HG03442 (cell line): ENCODE data around the gene SH3PXD2A.
"Not testable (repeated sequence)": the region's sequence is repeated elsewhere in the genome, so short reads cannot be mapped to it uniquely, and the experiment has no call there.

Source experiments
- ATAC-seq: cut with Tn5 transposase; IDR thresholded peaks from one replicate; pipeline ENCODE4 v1.9.1; 2021; ENCODE audit warnings: mild to moderate bottlenecking, moderate library complexity; ENCODE audit not compliant: unreplicated experiment

Gene SH3PXD2A

DNA sequence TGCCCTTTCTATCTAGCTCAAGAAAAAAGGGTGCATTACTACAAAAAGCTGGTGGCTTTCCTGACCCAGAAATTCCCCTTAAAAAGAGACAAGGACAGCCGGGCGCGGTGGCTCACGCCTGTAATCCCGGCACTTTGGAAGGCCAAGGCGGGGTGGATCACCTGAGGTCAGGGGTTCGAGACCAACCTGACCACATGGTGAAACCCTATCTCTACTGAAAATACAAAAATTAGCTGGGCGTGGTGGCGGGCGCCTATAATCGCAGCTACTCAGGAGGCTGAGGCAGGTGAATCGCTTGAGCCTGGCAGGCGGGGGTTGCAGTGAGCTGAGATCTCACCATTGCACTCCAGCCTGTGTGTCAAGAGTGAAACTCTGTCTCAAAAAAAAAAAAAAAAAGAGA is 82.5 kb downstream of the SH3PXD2A start:
- not testable (repeated sequence) for ATAC-seq

DNA sequence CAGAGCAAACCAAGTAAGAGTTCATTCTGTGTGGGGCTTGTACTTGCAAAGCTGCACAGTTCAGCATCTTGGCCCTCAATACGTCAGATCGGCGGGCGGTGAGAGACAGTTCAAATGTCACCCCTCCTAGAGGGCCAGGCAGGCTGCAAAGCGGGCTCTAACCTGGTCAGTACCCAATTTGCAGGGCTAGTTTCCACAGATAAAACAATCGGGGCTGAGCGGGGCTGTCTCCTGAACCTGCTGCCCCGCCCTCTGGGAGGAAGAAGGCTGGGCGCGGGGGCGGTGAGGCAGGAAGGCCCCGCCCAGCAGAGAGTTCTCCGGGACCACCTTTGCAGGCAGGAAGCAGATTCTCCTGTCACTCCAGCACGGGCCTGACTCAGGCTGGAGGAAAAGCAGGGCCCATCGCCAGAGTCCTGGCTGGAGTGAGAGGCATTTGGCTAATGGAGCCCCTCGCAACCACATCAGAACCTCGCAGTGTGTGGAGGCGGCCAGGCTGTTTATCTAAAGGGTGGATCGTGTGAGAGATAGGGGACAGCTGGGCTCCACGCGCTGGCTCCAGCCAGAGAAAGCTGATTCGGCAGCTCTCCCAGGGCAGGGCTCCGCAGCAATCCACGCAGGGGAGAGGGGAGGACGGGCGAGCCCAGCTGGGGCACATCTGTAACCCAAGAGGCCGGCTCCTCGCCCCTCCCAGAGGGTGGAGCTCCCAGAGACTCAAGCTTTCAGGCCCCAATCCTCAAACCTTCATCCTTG is 83.1 kb downstream of the SH3PXD2A start:
- peak; percentile 51 for ATAC-seq

DNA sequence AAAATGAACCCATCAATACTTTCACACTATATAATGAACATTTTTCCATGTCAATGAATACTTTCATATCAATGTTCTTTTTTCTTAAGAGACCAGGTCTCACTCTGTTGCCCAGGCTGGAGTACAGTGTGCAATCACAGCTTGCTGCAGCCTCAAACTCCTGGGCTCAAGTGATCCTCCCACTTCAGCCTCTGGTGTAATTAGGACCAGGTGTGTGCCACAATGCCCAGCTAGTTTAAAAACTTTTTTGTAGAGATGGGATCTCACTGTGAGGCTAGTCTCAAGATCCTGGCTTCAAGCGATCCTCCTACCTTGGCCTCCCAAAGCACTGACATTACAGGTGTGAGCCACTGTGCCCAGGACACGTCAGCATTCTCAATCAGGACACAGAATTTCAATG is 85.2 kb downstream of the SH3PXD2A start:
- no peak for ATAC-seq

DNA sequence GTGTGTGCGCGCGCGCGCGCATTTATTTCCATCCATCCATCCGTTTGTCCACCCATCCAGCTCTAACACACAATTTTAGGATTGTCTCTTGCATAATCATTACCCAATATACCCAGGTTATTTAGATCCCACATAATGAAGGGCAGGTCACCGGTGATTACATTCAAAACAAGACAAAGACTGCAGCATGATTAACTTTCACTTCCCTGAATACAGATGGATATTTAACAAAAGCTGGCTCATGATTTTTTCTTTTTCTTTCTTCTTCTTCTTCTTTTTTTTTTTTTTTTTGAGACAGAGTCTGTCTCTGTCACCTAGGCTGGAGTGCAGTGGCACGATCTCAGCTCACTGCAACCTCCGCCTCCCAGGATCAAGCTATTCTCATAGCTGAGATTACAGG is 86.2 kb downstream of the SH3PXD2A start:
- no peak for ATAC-seq

DNA sequence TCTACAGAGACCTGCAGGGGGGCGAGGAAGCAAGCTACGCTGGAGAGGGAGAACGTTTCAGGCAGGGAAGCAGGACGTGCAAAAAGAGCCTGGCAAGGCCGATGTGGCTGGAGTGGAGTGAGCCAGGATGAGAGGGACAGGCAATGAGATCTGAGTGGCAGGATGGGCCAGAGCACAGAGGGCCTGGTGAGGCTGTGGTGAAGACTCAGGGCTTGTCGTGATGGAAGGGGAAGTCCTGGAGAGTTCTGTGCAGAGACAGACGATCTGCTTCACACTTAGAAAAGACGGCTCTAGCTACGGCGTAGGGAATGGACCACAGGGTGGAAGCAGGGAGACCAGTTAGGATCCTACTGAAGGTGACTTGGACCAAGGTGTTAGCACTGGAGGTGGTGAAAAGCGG is 87.0 kb downstream of the SH3PXD2A start:
- no peak for ATAC-seq

DNA sequence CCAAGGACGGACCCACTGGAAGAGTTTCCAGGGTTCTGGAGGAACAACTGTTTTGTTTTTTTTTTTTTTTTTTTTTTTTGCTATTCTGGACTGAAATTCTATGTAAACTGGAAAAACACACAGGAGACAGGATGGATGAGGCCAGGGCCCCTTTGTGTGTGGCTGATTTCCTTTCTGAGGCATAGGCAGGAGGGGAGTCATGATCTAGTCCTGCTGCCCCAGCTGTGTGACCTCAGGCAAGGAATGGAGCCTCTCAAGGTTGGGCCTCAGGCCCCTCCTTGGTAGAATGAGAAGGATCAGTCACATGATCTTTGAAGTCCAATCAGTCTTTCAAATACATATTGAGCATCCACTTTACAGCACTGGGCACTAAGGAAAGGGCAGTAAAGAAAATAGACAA is 87.6 kb downstream of the SH3PXD2A start:
- no peak for ATAC-seq

DNA sequence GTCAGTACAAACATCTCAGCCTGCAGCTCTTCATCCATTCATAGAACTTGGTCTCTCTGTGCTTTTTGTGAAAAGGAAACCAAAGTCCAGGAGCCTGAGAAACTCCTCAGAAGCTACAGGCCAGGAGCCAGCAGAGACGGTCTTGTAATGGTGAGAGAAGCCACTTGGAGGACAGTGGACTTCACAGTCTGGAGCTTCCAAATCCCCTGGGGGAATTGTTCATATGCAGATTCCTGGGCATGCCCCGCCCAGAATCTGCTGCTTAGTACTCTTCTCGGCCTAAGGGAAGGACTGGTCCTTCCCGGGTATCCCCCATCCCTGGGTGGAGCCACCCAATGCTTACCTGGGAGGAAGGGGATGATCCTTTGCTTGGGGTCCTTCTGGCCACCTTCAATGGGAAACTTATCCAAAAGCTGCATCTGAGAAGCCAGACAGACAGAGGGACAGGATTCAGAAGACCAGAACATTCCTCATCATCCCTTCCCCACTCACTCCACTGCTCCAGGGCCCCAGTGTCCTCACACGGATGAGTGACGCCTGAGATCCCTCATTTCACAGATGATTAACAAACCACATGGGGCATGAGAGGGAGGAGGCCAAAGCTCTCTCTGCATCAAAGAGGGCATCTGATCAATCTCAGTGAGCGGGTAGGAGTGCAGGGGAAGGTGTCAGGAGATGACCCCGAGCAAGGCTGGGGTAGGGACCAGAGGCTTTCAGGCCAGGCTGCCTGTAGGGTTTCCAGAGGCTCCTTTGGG is 88.4 kb downstream of the SH3PXD2A start:
- ATAC-seq: no peak

DNA sequence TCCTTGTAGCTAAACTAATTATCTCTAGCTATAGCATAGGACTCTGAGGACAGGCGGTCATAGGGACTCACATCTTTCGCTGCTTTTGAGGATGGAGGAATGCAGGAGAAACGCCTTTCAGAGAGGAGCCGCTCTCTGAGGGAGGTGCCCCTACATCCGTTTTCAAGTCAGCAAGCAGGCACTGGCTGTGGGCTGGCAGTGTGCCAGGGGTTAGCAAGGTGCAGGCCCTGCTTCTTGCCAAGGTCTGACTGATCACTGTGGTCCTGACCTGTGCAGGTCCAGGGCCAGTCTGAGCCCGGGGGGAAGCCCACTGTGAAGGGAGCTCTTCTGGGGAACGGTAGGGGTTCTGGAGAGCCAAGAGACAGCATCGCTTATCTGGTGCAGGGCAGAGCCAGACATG is 89.4 kb downstream of the SH3PXD2A start:
- no peak for ATAC-seq

DNA sequence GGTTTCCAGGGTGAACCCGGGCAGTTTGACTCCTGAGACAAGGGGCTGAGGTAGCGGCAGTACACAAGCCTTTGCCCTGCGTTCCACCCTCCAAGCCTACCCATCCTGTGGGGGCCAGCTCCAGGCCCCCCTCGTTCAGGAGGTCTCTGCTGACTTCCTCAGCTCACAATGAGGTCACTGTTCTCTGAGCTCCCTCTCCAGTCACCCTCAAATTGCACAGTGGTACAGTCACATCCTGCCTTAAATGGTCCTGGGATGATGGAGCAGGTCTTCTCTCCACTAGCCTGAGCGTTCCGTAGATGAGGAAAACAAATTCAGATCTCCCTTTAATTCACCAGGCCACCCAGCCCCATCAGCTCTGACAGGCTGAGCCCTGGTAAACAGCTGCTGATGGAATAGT is 90.2 kb downstream of the SH3PXD2A start:
- no peak for ATAC-seq

DNA sequence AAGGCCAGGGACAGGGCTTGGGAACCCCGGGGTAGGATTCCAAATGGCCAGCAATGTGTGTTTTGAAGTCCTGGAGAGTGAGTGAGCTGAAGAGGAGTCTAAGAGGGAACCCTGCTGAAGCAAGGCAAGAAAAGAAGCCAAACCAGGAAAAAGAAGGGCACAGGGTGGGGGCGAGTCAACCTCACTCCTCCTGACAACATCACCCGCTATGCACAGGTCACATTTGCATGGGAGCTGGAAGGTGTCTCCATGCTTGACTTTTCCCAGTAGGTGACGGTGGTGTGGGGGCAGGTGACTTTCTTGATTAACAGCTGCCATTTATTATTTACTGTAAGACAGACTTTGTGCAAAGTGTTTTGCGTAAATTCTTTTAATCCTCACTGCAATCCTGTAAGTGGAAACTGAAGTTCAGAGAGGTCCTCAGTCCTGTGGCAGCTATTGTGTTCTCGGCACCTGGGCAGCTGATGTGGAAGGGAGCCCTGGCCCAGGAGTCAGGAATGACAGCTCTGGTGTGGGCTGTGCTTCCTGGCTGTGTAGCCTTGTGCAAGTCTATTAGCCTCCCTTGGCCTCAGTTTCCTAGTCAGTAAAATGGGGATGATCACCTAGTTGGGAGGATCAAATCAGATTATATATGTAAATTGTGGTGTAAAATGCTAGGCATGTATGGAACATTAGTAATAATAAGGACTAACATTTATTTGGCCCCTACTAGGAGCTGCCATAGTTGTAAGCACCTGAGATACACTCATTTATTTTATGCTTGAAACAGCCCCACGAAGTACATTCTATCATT is 90.9 kb downstream of the SH3PXD2A start:
- no peak for ATAC-seq

DNA sequence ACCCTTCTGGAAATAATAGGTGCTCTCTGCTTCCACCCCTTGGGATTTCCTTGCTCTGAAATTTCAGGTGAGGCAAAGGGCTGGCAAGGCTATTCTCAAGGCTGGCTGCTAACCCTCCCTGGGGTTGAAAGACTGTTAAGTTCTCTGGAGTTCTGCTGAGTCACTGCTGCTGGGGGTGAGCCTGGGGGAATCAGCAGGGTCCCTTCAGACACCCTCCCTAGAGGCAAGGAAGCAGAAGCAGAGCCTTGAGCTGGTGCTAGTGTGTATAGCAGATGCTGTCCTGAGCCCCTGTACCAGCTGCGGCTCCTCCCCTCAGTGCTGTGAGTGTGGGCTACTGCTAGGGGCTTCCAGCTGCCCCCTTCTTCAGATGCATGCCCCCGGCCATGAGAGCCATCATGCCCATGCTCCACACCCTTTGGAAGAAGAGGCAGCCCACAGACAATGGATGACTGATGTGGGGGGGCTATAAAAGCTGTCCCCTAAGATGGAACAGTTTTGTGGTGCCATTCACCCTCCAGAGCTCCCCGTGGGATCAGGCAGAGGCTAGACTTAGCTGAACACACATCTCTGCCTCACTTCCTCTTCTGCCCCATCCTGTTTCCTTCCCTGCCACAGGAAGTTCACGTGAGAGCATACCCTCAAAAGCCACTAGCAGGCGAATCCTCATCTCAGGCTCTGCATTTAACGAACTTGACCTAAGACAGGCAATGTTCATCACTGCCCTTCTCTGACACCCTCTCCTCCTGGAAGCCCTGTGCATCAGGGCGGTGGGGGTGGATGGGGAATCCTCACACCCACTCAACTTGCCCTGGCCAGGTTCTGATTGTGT is 91.8 kb downstream of the SH3PXD2A start:
- no peak for ATAC-seq

DNA sequence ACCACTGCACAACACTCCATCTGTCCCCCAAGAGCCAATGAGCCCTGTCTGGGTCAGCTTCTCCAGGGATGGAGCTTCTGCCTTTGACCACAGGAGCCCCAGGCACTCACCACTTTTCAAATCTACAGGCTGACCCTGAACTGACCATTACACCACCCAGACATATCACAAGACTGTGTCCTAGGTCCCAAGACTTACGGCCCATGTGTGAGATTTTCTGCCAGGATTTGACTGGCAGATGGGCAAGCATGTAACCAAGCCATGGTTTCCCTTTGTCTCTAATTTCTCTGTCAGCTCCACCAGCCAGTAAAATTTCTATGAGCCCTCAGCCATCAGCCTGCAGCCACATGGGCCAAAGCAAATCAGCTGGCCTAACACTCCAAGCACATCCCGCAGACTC is 92.5 kb downstream of the SH3PXD2A start:
- no peak for ATAC-seq

DNA sequence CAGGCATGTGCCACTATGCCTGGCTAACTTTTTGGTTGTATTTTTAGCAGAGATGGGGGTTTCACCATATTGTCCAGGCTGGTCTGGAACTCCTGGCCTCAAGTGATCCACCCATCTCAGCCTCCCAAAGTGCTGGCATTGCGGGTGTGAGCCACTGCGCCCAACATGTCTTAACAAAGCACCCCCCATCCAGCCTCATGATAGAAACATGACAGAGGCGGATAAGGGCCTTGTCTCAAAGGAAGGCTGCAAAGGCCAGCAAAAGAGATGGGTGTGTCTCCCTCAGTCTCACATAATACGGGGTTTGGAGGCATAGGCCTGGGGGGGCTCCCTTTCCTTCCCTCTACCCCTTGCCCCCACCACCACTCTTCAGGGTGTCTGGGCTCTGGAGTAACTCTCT is 93.2 kb downstream of the SH3PXD2A start:
- no peak for ATAC-seq

DNA sequence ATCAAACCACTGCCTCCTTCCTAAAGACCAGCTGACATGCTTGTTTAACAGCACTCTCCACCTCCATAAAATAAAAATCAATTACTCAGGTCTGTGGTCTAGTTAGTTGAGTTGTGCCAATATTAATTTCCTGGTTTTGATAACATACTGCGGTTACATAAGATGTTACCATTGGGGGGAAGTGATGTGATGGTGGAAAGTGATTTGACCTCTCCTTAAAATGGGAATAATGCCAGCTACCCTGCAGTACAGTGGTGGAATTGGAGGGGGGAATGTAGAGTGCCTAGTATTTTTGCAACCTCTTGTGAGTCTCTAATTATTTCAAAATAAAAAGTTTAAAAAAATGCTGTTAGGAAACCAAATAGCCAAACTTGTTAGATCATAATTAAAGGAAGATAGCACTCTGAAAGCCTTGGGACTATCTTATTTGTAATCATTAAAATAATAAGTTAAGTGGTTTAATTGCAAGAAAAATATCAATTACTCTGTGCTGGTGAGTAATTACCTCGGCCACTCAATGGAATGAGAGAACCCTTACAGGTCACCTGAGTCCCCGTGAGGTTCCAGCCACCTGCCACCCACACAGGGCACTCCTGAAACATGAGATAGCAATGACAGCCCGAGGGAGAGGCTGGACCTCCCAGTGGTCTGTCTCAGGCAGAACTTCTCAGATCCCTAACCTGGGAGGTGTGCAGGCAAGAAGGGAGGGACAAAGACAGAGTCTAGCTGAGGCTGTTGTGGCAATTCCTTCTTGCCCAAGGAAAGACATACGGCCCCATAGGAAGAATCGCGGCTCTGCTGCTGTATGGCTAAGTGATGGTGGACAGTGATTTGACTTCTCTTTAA is 94.1 kb downstream of the SH3PXD2A start:
- ATAC-seq: no peak

DNA sequence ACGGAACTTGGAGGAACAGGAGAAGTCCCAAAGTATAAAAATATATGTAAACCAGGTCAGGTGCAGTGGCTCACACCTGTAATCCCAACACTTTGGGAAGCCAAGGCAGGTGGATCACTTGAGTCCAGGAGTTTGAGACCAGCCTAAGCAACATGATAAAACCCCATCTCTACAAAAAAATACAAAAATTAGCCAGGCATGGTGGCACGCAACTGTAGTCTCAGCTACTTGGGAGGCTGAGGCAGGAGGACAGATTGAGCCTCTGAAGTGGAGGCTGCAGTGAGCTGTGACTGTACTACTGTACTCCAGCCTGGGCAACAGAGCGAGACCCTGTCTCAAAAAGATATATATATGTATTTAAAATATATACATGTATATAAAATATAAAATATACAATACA is 95.1 kb downstream of the SH3PXD2A start:
- not testable (repeated sequence) for ATAC-seq

DNA sequence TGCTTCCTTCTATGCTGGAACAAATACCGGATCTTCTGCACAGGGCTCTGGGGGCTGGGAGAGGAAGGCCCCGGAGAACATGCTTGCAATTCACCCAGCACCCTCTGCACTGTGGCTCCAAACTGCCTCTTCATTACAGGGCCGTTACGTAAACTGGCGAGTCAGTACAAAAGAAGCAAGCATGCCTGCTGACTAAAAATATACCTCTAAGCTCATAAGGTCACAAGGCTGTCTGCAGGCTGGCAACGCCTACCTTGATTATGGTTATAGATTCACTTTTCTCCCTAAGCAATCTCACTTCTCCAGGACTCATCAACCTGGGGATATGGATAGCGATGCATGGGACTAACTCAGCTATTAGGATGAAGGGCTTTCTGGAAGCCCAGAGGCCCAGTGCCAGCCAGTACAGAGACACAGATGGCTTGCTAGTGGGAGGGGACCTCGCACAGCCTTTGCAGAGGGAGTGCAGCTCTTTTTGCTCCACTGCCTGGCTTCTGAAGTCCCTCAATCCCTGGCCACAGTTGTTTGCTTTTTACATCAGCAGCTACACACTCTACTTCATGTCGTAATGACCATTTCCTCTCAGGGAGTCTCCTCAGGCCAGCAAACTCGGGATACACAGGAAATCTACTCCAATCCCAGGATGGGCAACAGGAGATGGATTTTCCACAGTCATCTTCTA is 96.1 kb downstream of the SH3PXD2A start:
- ATAC-seq: peak; percentile 75

DNA sequence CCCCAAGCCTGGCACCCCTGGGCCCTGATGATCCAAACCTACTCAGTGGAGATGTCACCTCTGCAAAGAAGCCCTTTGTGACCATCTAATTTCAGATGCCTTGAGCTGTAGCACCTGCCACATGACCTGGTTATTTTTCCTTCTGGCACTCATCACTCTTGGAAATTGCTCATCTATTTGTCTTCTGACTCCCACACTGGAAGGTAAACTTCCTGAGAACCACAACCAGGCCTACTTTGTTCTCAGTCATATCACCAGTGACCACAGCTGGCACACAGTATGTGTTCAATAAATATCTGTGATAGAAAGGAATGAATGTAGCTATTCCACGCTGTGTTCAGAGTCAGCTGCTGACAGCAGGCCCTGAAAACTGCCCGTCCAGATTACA is 97.1 kb downstream of the SH3PXD2A start:
- ATAC-seq: no peak

DNA sequence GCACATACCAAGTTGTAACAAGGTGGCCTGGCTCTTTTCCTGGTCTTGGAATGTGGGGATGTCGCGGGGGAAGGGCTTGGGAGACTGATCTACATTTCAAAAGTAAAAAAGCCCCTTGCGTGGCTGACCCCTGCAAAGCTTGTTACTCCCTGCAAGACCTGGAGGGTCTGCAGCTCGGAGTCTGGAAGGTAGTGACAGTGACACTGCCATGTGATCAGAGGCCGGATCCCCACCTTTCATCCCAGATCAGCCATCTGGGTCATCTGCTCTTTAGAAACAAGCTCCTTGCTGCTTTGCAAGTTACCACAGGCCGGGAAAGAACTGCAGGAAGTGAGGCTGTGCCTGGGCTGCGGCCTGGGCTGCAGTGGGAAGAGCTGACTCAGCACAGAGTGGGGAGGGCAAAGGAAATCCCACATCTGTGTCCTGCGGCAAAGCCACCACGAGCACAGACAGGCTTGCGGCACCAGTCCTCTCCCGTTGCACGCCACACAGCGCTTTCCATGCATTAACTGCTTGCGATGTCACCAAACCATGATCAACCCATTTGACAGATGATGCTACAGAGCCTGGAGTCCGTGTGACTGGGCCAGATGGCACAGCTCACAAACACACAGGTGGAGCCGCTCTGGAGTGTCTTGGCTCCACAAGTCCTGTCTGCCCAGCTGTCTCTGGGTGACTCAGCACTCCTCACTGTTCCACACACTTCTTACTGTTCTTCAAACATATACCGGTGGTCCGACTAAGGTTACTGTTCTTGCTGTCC is 97.7 kb downstream of the SH3PXD2A start:
- no peak for ATAC-seq
